OCI-LY3 (cell line): Measurements from ENCODE around the gene ERC2.

Source experiments
- CTCF ChIP-seq: fragments of 200-600, 300-600 bp; sonication (generic); IDR thresholded peaks from 2 replicates; pipeline ENCODE4 v1.5.1; 2014; ENCODE audit warnings: antibody characterized with exemption, low read length, low read depth
- EZH2phosphoT487 ChIP-seq: fragments of 200-600 bp; shearing (Covaris generic); IDR thresholded peaks from 2 replicates; pipeline ENCODE4 v1.6.1; 2018; ENCODE audit warnings: antibody characterized with exemption, mixed run types, low read depth

GRCh38 chr3:56342475-56342874 is 125.8 kb downstream of the ERC2 start:
- TF ChIP-seq CTCF (no peak), EZH2phosphoT487 (no peak)
